ENCODE data around the gene LRP4.

GRCh38 chr11:46826310-46827044 lies 91.9 kb downstream of the LRP4 start:
- TF ChIP-seq, protein P1, sequence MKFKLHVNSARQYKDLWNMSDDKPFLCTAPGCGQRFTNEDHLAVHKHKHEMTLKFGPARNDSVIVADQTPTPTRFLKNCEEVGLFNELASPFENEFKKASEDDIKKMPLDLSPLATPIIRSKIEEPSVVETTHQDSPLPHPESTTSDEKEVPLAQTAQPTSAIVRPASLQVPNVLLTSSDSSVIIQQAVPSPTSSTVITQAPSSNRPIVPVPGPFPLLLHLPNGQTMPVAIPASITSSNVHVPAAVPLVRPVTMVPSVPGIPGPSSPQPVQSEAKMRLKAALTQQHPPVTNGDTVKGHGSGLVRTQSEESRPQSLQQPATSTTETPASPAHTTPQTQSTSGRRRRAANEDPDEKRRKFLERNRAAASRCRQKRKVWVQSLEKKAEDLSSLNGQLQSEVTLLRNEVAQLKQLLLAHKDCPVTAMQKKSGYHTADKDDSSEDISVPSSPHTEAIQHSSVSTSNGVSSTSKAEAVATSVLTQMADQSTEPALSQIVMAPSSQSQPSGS (IDR thresholded peaks at IDR 0.05; ENCODE audit: low read length), result no peak
- TF ChIP-seq SAP30 (IDR thresholded peaks at IDR 0.05; ENCODE audit: insufficient read depth, insufficient replicate concordance, low read length) (no peak), EGR1 (IDR thresholded peaks at IDR 0.05; ENCODE audit: borderline replicate concordance, low read depth, low read length) (no peak), GABPA (IDR thresholded peaks at IDR 0.05; ENCODE audit: borderline replicate concordance, insufficient read depth, low read length) (no peak), TAF1 (IDR thresholded peaks at IDR 0.05; ENCODE audit: low read depth, low read length) (no peak)
